D721Med (cell line): Measurements from ENCODE around the gene RIMBP2.

Source experiments
- DNase-seq: peaks from one replicate; pipeline ENCODE4 v3.0.0; 2011; ENCODE audit warnings: low spot score; ENCODE audit not compliant: insufficient read length
- FAIRE-seq: peaks from 2 replicates; lab custom pipeline; 2011; peaks lifted over from hg19 to GRCh38; lab: Jason Lieb, UNC
- CTCF ChIP-seq: IDR thresholded peaks from 2 replicates; pipeline ENCODE4 v1.5.1; 2012; ENCODE audit warnings: mild to moderate bottlenecking, control low read depth; ENCODE audit not compliant: insufficient read depth; ENCODE audit errors: missing control alignments

RIMBP2 gene

GRCh38 chr12:130626601-130627000 lies 89.5 kb downstream of the RIMBP2 start:
- TF ChIP-seq CTCF, result no peak
- FAIRE-seq (no peak), DNase-seq (no peak)

- no peak for DNase-seq
- no peak for FAIRE-seq
- no peak for TF ChIP-seq CTCF
Observed at GRCh38 chr12:130625201-130625600, 90.9 kb downstream of the RIMBP2 start.

- DNase-seq, result no peak
- FAIRE-seq, result no peak
- TF ChIP-seq CTCF, result no peak
Observed at GRCh38 chr12:130622803-130623202, 93.3 kb downstream of the RIMBP2 start.

- no peak for TF ChIP-seq CTCF
- DNase-seq, result no peak
- FAIRE-seq, result no peak
Observed at GRCh38 chr12:130621696-130622298, 94.3 kb downstream of the RIMBP2 start.

GRCh38 chr12:130620756-130621155 lies 95.3 kb downstream of the RIMBP2 start:
- no peak for TF ChIP-seq CTCF
- DNase-seq (no peak), FAIRE-seq (no peak)

- DNase-seq, result no peak
- no peak for FAIRE-seq
- no peak for TF ChIP-seq CTCF
Observed at GRCh38 chr12:130620281-130620680, 95.8 kb downstream of the RIMBP2 start.

- DNase-seq (no peak), FAIRE-seq (no peak)
- no peak for TF ChIP-seq CTCF
Observed at GRCh38 chr12:130619385-130620001, 96.6 kb downstream of the RIMBP2 start.
